Esophagus squamous epithelium (tissue), 5 donors: ENCODE results near the gene EPN3. TPM values are rescaled to one million over a fixed set of nuclear protein-coding genes. Genes with fewer than 3 reads are reported as not detected.

Experiments
- DNase-seq: peaks from one replicate; lab custom pipeline; 2025; lab: John Stamatoyannopoulos, UW
- H3K27ac ChIP-seq, 4 donors: fragments of 200-600 bp; sonication (generic); one replicate each; pipeline ENCODE4 v1.5.1; 2016 to 2019; ENCODE audit warnings: mild to moderate bottlenecking in 1 of 4
- H3K27me3 ChIP-seq, 4 donors: fragments of 200-600 bp; sonication (generic); 1 replicate in 3 of 4; 2 replicates in 1 of 4; pipeline versions ENCODE4 v1.5.1 to v1.6.0; 2017 to 2021; ENCODE audit warnings: antibody characterized with exemption in 1 of 4
- H3K36me3 ChIP-seq, 3 donors: fragments of 200-600 bp; sonication (generic); one replicate each; pipeline ENCODE4 v1.5.1; 2016 to 2019
- H3K4me1 ChIP-seq, 3 donors: fragments of 200-600 bp; sonication (generic); one replicate each; pipeline ENCODE4 v1.5.1; 2017 to 2019
- H3K4me3 ChIP-seq, 4 donors: fragments of 200-600 bp; sonication (generic); 1 replicate in 3 of 4; 2 replicates in 1 of 4; pipeline ENCODE4 v1.5.1; 2016 to 2019; ENCODE audit warnings: mild to moderate bottlenecking in 2 of 4, moderate library complexity in 1 of 4
- H3K9me3 ChIP-seq, 3 donors: fragments of 200-600 bp; sonication (generic); one replicate each; pipeline ENCODE4 v1.5.1; 2016 to 2019
- CTCF ChIP-seq, 6 experiments: fragments of 450-650 bp in 4 of 6; fragments of 200-600 bp in 2 of 6; sonication (generic) in 2 of 6; IDR thresholded peaks; one replicate each; pipeline ENCODE4 v1.5.1; 2016 to 2019; ENCODE audit warnings: antibody characterized with exemption in 6 of 6, mild to moderate bottlenecking in 4 of 6, moderate library complexity in 4 of 6
- POLR2A ChIP-seq, 4 donors: fragments of 450-650 bp; IDR thresholded peaks; one replicate each; pipeline ENCODE4 v1.6.1; 2017; ENCODE audit warnings: antibody characterized with exemption in 4 of 4, mild to moderate bottlenecking in 4 of 4, moderate library complexity in 3 of 4
- WGBS, 2 donors: methylation state at CpG; one replicate each; pipeline ENCODE4 v1.1.5; 2018; 5-methylcytosine and 5-hydroxymethylcytosine counted together
- intact Hi-C: fragments of 100-400 bp; cut with DNase I; formaldehyde crosslinking; loops from one replicate; pipeline ENCODE4 v1.15.0; 2022
- total RNA-seq, 4 donors: library from RNA; depleted of rRNA; stranded (reverse); fragments of >200 nt; gene quantifications; one replicate each; pipeline ENCODE4 v1.1.0, GENCODE V29; 2016
- donor health status: DM: yes; HTN: yes; CAD: no.

Gene EPN3
- total RNA-seq, 4 donors from 2014 or later, result 24.5 to 111 (median 51.8) TPM

- Histone ChIP-seq H3K27ac (peak overlapping the region in 1 of 4 donors; percentile 9), H3K4me1 (peaks cover 6 to 35% (median 8%) of the 10 kb centered on the region in 3 donors), H3K36me3 (no peaks in the 10 kb centered on the region), H3K9me3 (no peaks in the 10 kb centered on the region), H3K27me3 (no peaks in the 10 kb centered on the region), H3K4me3 (no peak overlapping the region)
- no peak for DNase-seq
- WGBS, 2 donors, result 40 to 51% methylated on average over 5 to 7 of the region's 7 CpGs
- intact Hi-C loops, result no loop called here
- no peak for TF ChIP-seq CTCF (IDR thresholded peaks at IDR 0.05)
- no peak for TF ChIP-seq POLR2A (IDR thresholded peaks at IDR 0.05)
Measured at GRCh38 chr17:50505591-50506130, 26.9 kb upstream of the EPN3 start.

- 64 to 90% methylated on average over 4 to 7 of the region's 7 CpGs for WGBS, 2 donors
- peaks cover 8 to 42% (median 8%) of the 10 kb centered on the region in 3 donors for H3K4me1 ChIP-seq
Measured at GRCh38 chr17:50506298-50506697, 26.2 kb upstream of the EPN3 start.

DNA sequence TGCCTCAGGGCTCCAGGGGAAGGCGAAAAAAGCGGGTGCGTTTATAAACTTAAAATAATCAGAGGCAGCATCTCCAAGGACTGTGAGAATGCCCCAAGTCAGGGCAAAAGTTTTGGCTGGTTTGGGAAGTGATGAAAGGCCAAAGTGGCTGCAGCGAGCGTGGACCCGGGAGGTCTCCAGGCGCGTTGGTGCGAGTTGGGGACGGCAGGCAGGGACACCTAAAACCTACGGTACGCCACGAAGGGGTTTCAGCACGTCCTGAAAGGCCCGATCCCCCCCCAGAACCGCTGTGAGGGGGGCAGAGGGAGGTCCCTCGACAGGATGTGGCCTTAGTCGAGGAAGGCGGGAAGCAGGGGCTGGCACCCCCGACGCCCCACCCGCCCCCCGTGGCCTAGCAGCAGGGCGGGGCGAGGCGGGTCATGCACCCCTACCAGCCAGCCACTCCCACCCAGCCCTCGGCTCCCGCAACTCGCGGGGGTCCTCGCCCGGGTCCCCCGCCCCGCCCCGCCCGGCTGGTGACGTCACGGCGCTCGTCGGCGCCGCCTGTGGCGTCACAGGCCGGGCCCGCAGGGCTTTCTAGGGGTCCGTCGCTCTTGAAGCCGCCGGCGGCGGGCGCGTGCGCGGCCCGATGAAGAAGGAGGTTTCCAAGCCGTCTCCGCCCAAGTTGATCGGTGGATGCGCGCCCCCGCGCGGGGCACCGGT lies 24.5 kb upstream of the EPN3 start, which contains the start of gene MYCBPAP:
Gene MYCBPAP (plus strand): TSS at position 569 of the 702 bp plus-strand sequence. CDS start 236 bp downstream, outside the sequence.
- H3K27me3 ChIP-seq, result no peaks in the 10 kb centered on the region
- 14 to 21% methylated on average over 6 to 13 of the region's 66 CpGs for WGBS, 2 donors
- no peak for DNase-seq
- TF ChIP-seq POLR2A (IDR thresholded peaks at IDR 0.05) (peak in 1 of 4 donors; percentile 39), CTCF (IDR thresholded peaks at IDR 0.05) (peak in 1 of 6 experiments; percentile 15)
- H3K9me3 ChIP-seq, result no peaks in the 10 kb centered on the region
- no peaks in the 10 kb centered on the region for H3K36me3 ChIP-seq
- H3K27ac ChIP-seq, result peak within 1 kb of the TSS; percentile 75 to 85 (median 82)
- H3K4me3 ChIP-seq, result peak within 1 kb of the TSS; percentile 54 to 75 (median 66)
- H3K4me1 ChIP-seq, result peaks cover 8 to 46% (median 11%) of the 10 kb centered on the region in 3 donors
- intact Hi-C loops, result no loop called here

More at GRCh38 chr17:50506298-50506697, 26.2 kb upstream of the EPN3 start:
- Histone ChIP-seq H3K27ac (no peak overlapping the region), H3K9me3 (no peaks in the 10 kb centered on the region), H3K4me3 (no peak overlapping the region), H3K36me3 (no peaks in the 10 kb centered on the region), H3K27me3 (no peaks in the 10 kb centered on the region)
- intact Hi-C loops, result no loop called here
- DNase-seq, result no peak
- TF ChIP-seq POLR2A (IDR thresholded peaks at IDR 0.05), result no peak
- TF ChIP-seq CTCF (IDR thresholded peaks at IDR 0.05), result no peak

GRCh38 chr17:50508573-50509460 lies 23.7 kb upstream of the EPN3 start:
- intact Hi-C loops, result no loop called here
- Histone ChIP-seq H3K4me1 (peaks cover 8 to 46% (median 11%) of the 10 kb centered on the region in 3 donors), H3K36me3 (no peaks in the 10 kb centered on the region), H3K4me3 (peak overlapping the region; percentile 54 to 75 (median 66)), H3K27me3 (no peaks in the 10 kb centered on the region), H3K27ac (peak overlapping the region; percentile 75 to 85 (median 82)), H3K9me3 (no peaks in the 10 kb centered on the region)
- no peak for DNase-seq
- whole genome bisulfite sequencing, 2 donors, result 28 to 48% methylated on average over 19 to 29 of the region's 32 CpGs
- TF ChIP-seq CTCF (IDR thresholded peaks at IDR 0.05) (peak in 1 of 6 experiments; percentile 20), POLR2A (IDR thresholded peaks at IDR 0.05) (no peak)
